GM12878 (cell line): ENCODE data around the gene FBLN5. TPM values are rescaled to one million over a fixed set of nuclear protein-coding genes. Genes with fewer than 3 reads are reported as not detected.

Experiments used
- ATAC-seq: fragments of 200-7000 bp; cut with Tn5 transposase; 3 replicates; pipeline ENCODE4 v1.9.1; 2020; ENCODE audit warnings: mild to moderate bottlenecking, moderate library complexity
- BruUV-seq: library from RNA; stranded (reverse); fragments of 400-500 nt; replicated peaks from 2 replicates; lab custom pipeline; 2021; lab: Mats Ljungman, UMichigan
- CTCF ChIA-PET: fragments of 300-600 bp; sonication (Branson Sonifier 250); formaldehyde crosslinking; extraction: SDS; loops from one replicate; lab custom pipeline; 2021; ENCODE audit warnings: inconsistent platforms; lab: Yijun Ruan, JAX
- POLR2A ChIA-PET: fragments of 350-600 bp; formaldehyde crosslinking; extraction: SDS; loops from one replicate; lab custom pipeline; 2021; ENCODE audit warnings: inconsistent platforms; lab: Charles Lee
- RAD21 ChIA-PET: fragments of 300-600 bp; sonication (Branson Sonifier 250); formaldehyde crosslinking; loops from one replicate; lab custom pipeline; 2023; ENCODE audit warnings: antibody characterized with exemption; ENCODE audit not compliant: unreplicated experiment; lab: Charles Lee
- SMC1A ChIA-PET: fragments of 300-600 bp; sonication (Branson Sonifier 250); formaldehyde crosslinking; loops from one replicate; lab custom pipeline; 2023; ENCODE audit not compliant: unreplicated experiment, uncharacterized antibody; lab: Charles Lee
- DNase-seq: peaks from one replicate; pipeline ENCODE4 v3.0.0-alpha.2; 2011; ENCODE audit warnings: low read depth, low spot score
- FAIRE-seq: peaks from 3 replicates; lab custom pipeline; 2011; peaks lifted over from hg19 to GRCh38; lab: Jason Lieb, UNC
- H2AFZ ChIP-seq: 2 replicates; pipeline ENCODE4 v1.6.0; 2011; ENCODE audit warnings: low read depth, low read length, control low read depth; ENCODE audit not compliant: control insufficient read depth
- H3K27ac ChIP-seq: 2 replicates; pipeline ENCODE4 v1.5.1; 2011; ENCODE audit warnings: control low read depth; ENCODE audit not compliant: control insufficient read depth, insufficient read depth
- H3K27me3 ChIP-seq, 2 experiments: replicated peaks in 1 of 2; 2 replicates each; pipeline versions ENCODE4 v1.6.0 to v1.6.1; 2011; ENCODE audit warnings: low read length in 1 of 2; ENCODE audit not compliant: control insufficient read depth in 2 of 2, insufficient read depth in 2 of 2
- H3K36me3 ChIP-seq, 2 experiments: 2 replicates each; pipeline ENCODE4 v1.5.1; 2011; ENCODE audit warnings: low read length in 1 of 2; ENCODE audit not compliant: control insufficient read depth in 2 of 2, insufficient read depth in 2 of 2
- H3K4me1 ChIP-seq: 2 replicates; pipeline ENCODE4 v1.6.1; 2011; ENCODE audit warnings: mild to moderate bottlenecking, low read length, moderate library complexity, mixed read lengths; ENCODE audit not compliant: control insufficient read depth, insufficient read depth
- H3K4me2 ChIP-seq: 2 replicates; pipeline ENCODE4 v1.6.0; 2011; ENCODE audit warnings: control low read depth; ENCODE audit not compliant: control insufficient read depth, insufficient read depth
- H3K4me3 ChIP-seq: fragments of 200-600 bp; sonication (generic); 2 replicates; pipeline ENCODE4 v1.5.1; 2016
- H3K79me2 ChIP-seq: 2 replicates; pipeline ENCODE4 v1.6.0; 2011; ENCODE audit warnings: low read length; ENCODE audit not compliant: control insufficient read depth, insufficient read depth
- H3K9ac ChIP-seq: 2 replicates; pipeline ENCODE4 v1.8.0; 2011; ENCODE audit warnings: low read length, control low read depth, mixed read lengths; ENCODE audit not compliant: control insufficient read depth, insufficient read depth
- H3K9me3 ChIP-seq: replicated peaks from 3 replicates; pipeline ENCODE4 v1.5.1; 2011; ENCODE audit warnings: mild to moderate bottlenecking, low read length; ENCODE audit not compliant: control insufficient read depth, insufficient read depth
- H4K20me1 ChIP-seq: 2 replicates; pipeline ENCODE4 v1.6.0; 2011; ENCODE audit not compliant: control insufficient read depth, insufficient read depth
- BCL11A ChIP-seq: IDR thresholded peaks from 2 replicates; pipeline ENCODE4 v1.6.1; 2011; ENCODE audit warnings: low read depth, low read length
- BHLHE40 ChIP-seq, 2 experiments: fragments of 450-650 bp in 1 of 2; IDR thresholded peaks; 2 replicates each; pipeline ENCODE4 v1.6.1; 2011 to 2017; ENCODE audit warnings: low read depth in 2 of 2, borderline replicate concordance in 1 of 2, improper control_type of control experiment in 1 of 2, low read length in 1 of 2, mild to moderate bottlenecking in 1 of 2
- CREB1 ChIP-seq: IDR thresholded peaks from 2 replicates; pipeline ENCODE4 v1.6.1; 2012; ENCODE audit warnings: low read depth, mild to moderate bottlenecking, inconsistent platforms
- KLF5 ChIP-seq: fragments of 450-650 bp; IDR thresholded peaks from 2 replicates; pipeline ENCODE4 v1.6.1; 2014; ENCODE audit warnings: mild to moderate bottlenecking; ENCODE audit not compliant: partially characterized antibody
- MAX ChIP-seq: IDR thresholded peaks from 2 replicates; pipeline ENCODE4 v1.6.1; 2012; ENCODE audit warnings: low read depth, low read length, improper control_type of control experiment
- MEF2B ChIP-seq: fragments of 450-650 bp; IDR thresholded peaks from 2 replicates; pipeline ENCODE4 v1.6.1; 2018; ENCODE audit warnings: mild to moderate bottlenecking, moderate library complexity; ENCODE audit not compliant: partially characterized antibody, poor library complexity, severe bottlenecking
- MLLT1 ChIP-seq: fragments of 450-650 bp; IDR thresholded peaks from 2 replicates; pipeline ENCODE4 v1.6.1; 2016; ENCODE audit warnings: mild to moderate bottlenecking
- NFYB ChIP-seq: IDR thresholded peaks from 2 replicates; pipeline ENCODE4 v1.6.1; 2011; ENCODE audit warnings: low read depth, mild to moderate bottlenecking, low read length, improper control_type of control experiment, moderate library complexity; ENCODE audit not compliant: insufficient read depth
- PBX3 ChIP-seq: IDR thresholded peaks from 2 replicates; pipeline ENCODE4 v1.6.1; 2011; ENCODE audit warnings: mild to moderate bottlenecking, low read depth, low read length, moderate library complexity; ENCODE audit not compliant: insufficient replicate concordance
- SIN3A ChIP-seq: IDR thresholded peaks from 2 replicates; pipeline ENCODE4 v1.6.1; 2012; ENCODE audit warnings: low read depth, low read length, improper control_type of control experiment
- SPI1 ChIP-seq: IDR thresholded peaks from 2 replicates; pipeline ENCODE4 v1.6.1; 2011; ENCODE audit warnings: low read depth, mild to moderate bottlenecking, low read length, moderate library complexity, borderline replicate concordance; ENCODE audit not compliant: insufficient read depth
- SRF ChIP-seq, 2 experiments: IDR thresholded peaks; 2 replicates each; pipeline ENCODE4 v1.6.1; 2011; ENCODE audit warnings: low read depth in 2 of 2, low read length in 2 of 2, mild to moderate bottlenecking in 1 of 2, moderate library complexity in 1 of 2
- ZBED1 ChIP-seq: IDR thresholded peaks from 2 replicates; pipeline ENCODE4 v1.6.1; 2016; ENCODE audit warnings: borderline replicate concordance
- ZBTB4 ChIP-seq: fragments of 450-650 bp; formaldehyde crosslinking; IDR thresholded peaks from 2 replicates; pipeline ENCODE4 v1.4.0; 2022; ENCODE audit warnings: mild to moderate bottlenecking, moderate library complexity
- WGBS: methylation state at CpG from one replicate; pipeline ENCODE4 v1.1.6; 2016; ENCODE audit warnings: low lambda C conversion rate; ENCODE audit not compliant: insufficient replicate concordance, insufficient coverage; ENCODE audit errors: missing lambda C conversion rate; 5-methylcytosine and 5-hydroxymethylcytosine counted together
- in situ Hi-C: fragments of 300-500 bp; cut with MboI; formaldehyde crosslinking; loops from 9 replicates; pipeline ENCODE4 v1.14.3; 2018; ENCODE audit warnings: mixed read lengths
- intact Hi-C: fragments of 100-400 bp; cut with micrococcal nuclease; formaldehyde crosslinking; loops from one replicate; pipeline ENCODE4 v1.14.2; 2022; ENCODE audit not compliant: unreplicated experiment
- polyA plus RNA-seq, 11 experiments: library from polyadenylated mRNA; depleted of rRNA in 4 of 11; unstranded in 6 of 11; stranded (reverse) in 5 of 11; fragments of >200 nt; fragmentation: Nextera tagmentation in 4 of 11; fragmentation: Illumina TruSeq in 1 of 11; extraction: Ambion mirVana in 4 of 11; extraction: Trizol in 1 of 11; gene quantifications; 1 replicate in 1 of 11; 2 replicates in 10 of 11; pipeline versions ENCODE4 v1.2.1 to v1.2.3, GENCODE V29; 2011 to 2016; ENCODE audit warnings: inconsistent platforms in 2 of 11, missing spikeins in 2 of 11, low read depth in 1 of 11
- total RNA-seq, 4 experiments: library from RNA; depleted of rRNA in 3 of 4; stranded (reverse); fragments of >200 nt in 3 of 4; fragmentation: Illumina TruSeq in 1 of 4; extraction: Trizol in 1 of 4; gene quantifications; 2 replicates each; pipeline versions ENCODE4 v1.2.1 to v1.2.3, GENCODE V29; 2013 to 2021

Gene FBLN5
- total and polyA plus RNA-seq, 10 of the 15 experiments (the other 5 are each of a cell fraction or from before 2014, with no cell fraction given), result 0.03 to 0.64 (median 0.24) TPM

GRCh38 chr14:91862417-91862816 is 85.1 kb downstream of the FBLN5 start:
- intact Hi-C loops (no loop called here), in situ Hi-C loops (no loop called here)
- CTCF ChIA-PET, result interaction anchor here (0.7 kb wide), 1 partner anchor 134 kb away, joined by 3 read pairs; no protein-coding TSS in a partner anchor
- Histone ChIP-seq H3K79me2 (no peaks in the 10 kb centered on the region), H3K4me2 (no peak overlapping the region), H3K27ac (no peak overlapping the region), H3K27me3 (no peaks in the 10 kb centered on the region), H3K9me3 (no peaks in the 10 kb centered on the region), H2AFZ (no peak overlapping the region), H4K20me1 (no peaks in the 10 kb centered on the region), H3K36me3 (no peaks in the 10 kb centered on the region), H3K4me1 (peaks cover 20% of the 10 kb centered on the region), H3K9ac (no peak overlapping the region), H3K4me3 (no peak overlapping the region)
- SMC1A ChIA-PET, result interaction anchor here (1.7 kb wide), 1 partner anchor 82 kb away, joined by 3 read pairs; no protein-coding TSS in a partner anchor
- no TSS peak for BruUV-seq
- DNase-seq (no peak), FAIRE-seq (no peak), ATAC-seq (no peak)
- no peak for TF ChIP-seq ZBTB4 (CRISPR knock-in tag)
- TF ChIP-seq PBX3, result no peak
- no peak for TF ChIP-seq MEF2B
- no peak for TF ChIP-seq CREB1
- no peak for TF ChIP-seq SRF (IDR thresholded peaks at IDR 0.05; ENCODE audit: low read depth in 2 of 2, low read length in 2 of 2)
- TF ChIP-seq MLLT1, result no peak
- TF ChIP-seq KLF5, result no peak
- TF ChIP-seq BHLHE40 (IDR thresholded peaks at IDR 0.05; ENCODE audit: borderline replicate concordance in 1 of 2, low read depth in 2 of 2, low read length in 1 of 2), result no peak
- TF ChIP-seq NFYB, result no peak
- TF ChIP-seq BCL11A, result no peak
- no peak for TF ChIP-seq SIN3A
- TF ChIP-seq MAX, result no peak
- no peak for TF ChIP-seq ZBED1
- TF ChIP-seq SPI1, result no peak
- RAD21 ChIA-PET, result no interaction called here
- POLR2A ChIA-PET, result no interaction called here
- 73% methylated on average over 4 of the region's 4 CpGs for WGBS
